ENCODE measurements around the gene SEL1L3.

Gene SEL1L3

GRCh38 chr4:25844961-25845712 lies 17.7 kb downstream of the SEL1L3 start:
- Histone ChIP-seq H3K4me1 (ENCODE audit: control insufficient read depth, insufficient read depth, low read length) (peaks cover 10% of the 10 kb centered on the region), H3K9ac (ENCODE audit: low read depth, low read length) (no peak overlapping the region), H3K4me3 (ENCODE audit: low read length) (no peak overlapping the region), H3K36me3 (ENCODE audit: insufficient read depth, low read length) (no peaks in the 10 kb centered on the region), H3K27me3 (ENCODE audit: control insufficient read depth, insufficient read depth, low read length) (no peaks in the 10 kb centered on the region), H3K4me2 (ENCODE audit: low read length) (no peak overlapping the region), H3K9me3 (replicated peaks; ENCODE audit: low read length) (no peaks in the 10 kb centered on the region)

GRCh38 chr4:25843340-25844097 lies 19.3 kb downstream of the SEL1L3 start:
- Histone ChIP-seq H3K4me1 (ENCODE audit: control insufficient read depth, insufficient read depth, low read length) (peaks cover 17% of the 10 kb centered on the region), H3K9me3 (replicated peaks; ENCODE audit: low read length) (no peaks in the 10 kb centered on the region), H3K36me3 (ENCODE audit: insufficient read depth, low read length) (no peaks in the 10 kb centered on the region), H3K4me3 (ENCODE audit: low read length) (no peak overlapping the region), H3K4me2 (ENCODE audit: low read length) (peak overlapping the region; percentile 29), H3K27me3 (ENCODE audit: control insufficient read depth, insufficient read depth, low read length) (no peaks in the 10 kb centered on the region), H3K9ac (ENCODE audit: low read depth, low read length) (no peak overlapping the region)

GRCh38 chr4:25842229-25842845 lies 20.5 kb downstream of the SEL1L3 start:
- H3K4me2 ChIP-seq (ENCODE audit: low read length), result no peak overlapping the region

GRCh38 chr4:25839687-25840086 lies 23.1 kb downstream of the SEL1L3 start:
- H3K4me1 ChIP-seq (ENCODE audit: control insufficient read depth, insufficient read depth, low read length), result peaks cover 17% of the 10 kb centered on the region
- H3K4me2 ChIP-seq (ENCODE audit: low read length), result peak overlapping the region; percentile 44
- H3K9me3 ChIP-seq (replicated peaks; ENCODE audit: low read length), result no peaks in the 10 kb centered on the region
- H3K36me3 ChIP-seq (ENCODE audit: insufficient read depth, low read length), result no peaks in the 10 kb centered on the region
- H3K4me3 ChIP-seq (ENCODE audit: low read length), result no peak overlapping the region
- H3K9ac ChIP-seq (ENCODE audit: low read depth, low read length), result peak overlapping the region; percentile 15
- no peaks in the 10 kb centered on the region for H3K27me3 ChIP-seq (ENCODE audit: control insufficient read depth, insufficient read depth, low read length)

More at GRCh38 chr4:25842229-25842845, 20.5 kb downstream of the SEL1L3 start:
- Histone ChIP-seq H3K27me3 (ENCODE audit: control insufficient read depth, insufficient read depth, low read length) (no peaks in the 10 kb centered on the region), H3K36me3 (ENCODE audit: insufficient read depth, low read length) (no peaks in the 10 kb centered on the region), H3K9me3 (replicated peaks; ENCODE audit: low read length) (no peaks in the 10 kb centered on the region), H3K9ac (ENCODE audit: low read depth, low read length) (no peak overlapping the region), H3K4me3 (ENCODE audit: low read length) (no peak overlapping the region), H3K4me1 (ENCODE audit: control insufficient read depth, insufficient read depth, low read length) (peaks cover 17% of the 10 kb centered on the region)

GRCh38 chr4:25839233-25839632 lies 23.6 kb downstream of the SEL1L3 start:
- H3K9me3 ChIP-seq (replicated peaks; ENCODE audit: low read length), result no peaks in the 10 kb centered on the region
- H3K4me2 ChIP-seq (ENCODE audit: low read length), result peak overlapping the region; percentile 44
- no peaks in the 10 kb centered on the region for H3K36me3 ChIP-seq (ENCODE audit: insufficient read depth, low read length)
- H3K27me3 ChIP-seq (ENCODE audit: control insufficient read depth, insufficient read depth, low read length), result no peaks in the 10 kb centered on the region
- peaks cover 17% of the 10 kb centered on the region for H3K4me1 ChIP-seq (ENCODE audit: control insufficient read depth, insufficient read depth, low read length)
- H3K4me3 ChIP-seq (ENCODE audit: low read length), result no peak overlapping the region
- H3K9ac ChIP-seq (ENCODE audit: low read depth, low read length), result peak overlapping the region; percentile 15

- Histone ChIP-seq H3K9me3 (replicated peaks; ENCODE audit: low read length) (no peaks in the 10 kb centered on the region), H3K27me3 (ENCODE audit: control insufficient read depth, insufficient read depth, low read length) (no peaks in the 10 kb centered on the region), H3K9ac (ENCODE audit: low read depth, low read length) (no peak overlapping the region), H3K4me1 (ENCODE audit: control insufficient read depth, insufficient read depth, low read length) (peaks cover 11% of the 10 kb centered on the region), H3K4me3 (ENCODE audit: low read length) (no peak overlapping the region), H3K36me3 (ENCODE audit: insufficient read depth, low read length) (no peaks in the 10 kb centered on the region), H3K4me2 (ENCODE audit: low read length) (no peak overlapping the region)
These were observed 24.3 kb downstream of the SEL1L3 start for GRCh38 chr4:25838526-25838925.

GRCh38 chr4:25837107-25837506 lies 25.7 kb downstream of the SEL1L3 start:
- peaks cover 12% of the 10 kb centered on the region for H3K4me1 ChIP-seq (ENCODE audit: control insufficient read depth, insufficient read depth, low read length)
- no peaks in the 10 kb centered on the region for H3K9me3 ChIP-seq (replicated peaks; ENCODE audit: low read length)
- H3K36me3 ChIP-seq (ENCODE audit: insufficient read depth, low read length), result no peaks in the 10 kb centered on the region
- no peaks in the 10 kb centered on the region for H3K27me3 ChIP-seq (ENCODE audit: control insufficient read depth, insufficient read depth, low read length)
- H3K4me2 ChIP-seq (ENCODE audit: low read length), result no peak overlapping the region
- no peak overlapping the region for H3K9ac ChIP-seq (ENCODE audit: low read depth, low read length)
- H3K4me3 ChIP-seq (ENCODE audit: low read length), result no peak overlapping the region

- Histone ChIP-seq H3K36me3 (ENCODE audit: insufficient read depth, low read length) (no peaks in the 10 kb centered on the region), H3K4me3 (ENCODE audit: low read length) (no peak overlapping the region), H3K9me3 (replicated peaks; ENCODE audit: low read length) (no peaks in the 10 kb centered on the region), H3K27me3 (ENCODE audit: control insufficient read depth, insufficient read depth, low read length) (no peaks in the 10 kb centered on the region), H3K4me1 (ENCODE audit: control insufficient read depth, insufficient read depth, low read length) (peaks cover 13% of the 10 kb centered on the region), H3K4me2 (ENCODE audit: low read length) (no peak overlapping the region), H3K9ac (ENCODE audit: low read depth, low read length) (no peak overlapping the region)
These were observed 27.4 kb downstream of the SEL1L3 start for GRCh38 chr4:25835384-25835783.

GRCh38 chr4:25834411-25835107 lies 28.2 kb downstream of the SEL1L3 start:
- H3K4me1 ChIP-seq (ENCODE audit: control insufficient read depth, insufficient read depth, low read length), result peaks cover 8% of the 10 kb centered on the region
- no peak overlapping the region for H3K4me3 ChIP-seq (ENCODE audit: low read length)
- no peak overlapping the region for H3K4me2 ChIP-seq (ENCODE audit: low read length)
- no peaks in the 10 kb centered on the region for H3K27me3 ChIP-seq (ENCODE audit: control insufficient read depth, insufficient read depth, low read length)
- no peak overlapping the region for H3K9ac ChIP-seq (ENCODE audit: low read depth, low read length)
- H3K9me3 ChIP-seq (replicated peaks; ENCODE audit: low read length), result no peaks in the 10 kb centered on the region
- H3K36me3 ChIP-seq (ENCODE audit: insufficient read depth, low read length), result no peaks in the 10 kb centered on the region

- no peaks in the 10 kb centered on the region for H3K27me3 ChIP-seq (ENCODE audit: control insufficient read depth, insufficient read depth, low read length)
- no peaks in the 10 kb centered on the region for H3K9me3 ChIP-seq (replicated peaks; ENCODE audit: low read length)
- H3K4me3 ChIP-seq (ENCODE audit: low read length), result no peak overlapping the region
- H3K9ac ChIP-seq (ENCODE audit: low read depth, low read length), result no peak overlapping the region
- H3K36me3 ChIP-seq (ENCODE audit: insufficient read depth, low read length), result no peaks in the 10 kb centered on the region
- H3K4me1 ChIP-seq (ENCODE audit: control insufficient read depth, insufficient read depth, low read length), result peaks cover 7% of the 10 kb centered on the region
- H3K4me2 ChIP-seq (ENCODE audit: low read length), result no peak overlapping the region
These were observed 32.2 kb downstream of the SEL1L3 start for GRCh38 chr4:25830548-25830947.

GRCh38 chr4:25827897-25828296 lies 34.9 kb downstream of the SEL1L3 start:
- peaks cover 7% of the 10 kb centered on the region for H3K4me1 ChIP-seq (ENCODE audit: control insufficient read depth, insufficient read depth, low read length)
- no peaks in the 10 kb centered on the region for H3K27me3 ChIP-seq (ENCODE audit: control insufficient read depth, insufficient read depth, low read length)
- H3K4me2 ChIP-seq (ENCODE audit: low read length), result no peak overlapping the region
- H3K4me3 ChIP-seq (ENCODE audit: low read length), result no peak overlapping the region
- H3K9me3 ChIP-seq (replicated peaks; ENCODE audit: low read length), result no peaks in the 10 kb centered on the region
- H3K36me3 ChIP-seq (ENCODE audit: insufficient read depth, low read length), result no peaks in the 10 kb centered on the region
- H3K9ac ChIP-seq (ENCODE audit: low read depth, low read length), result no peak overlapping the region
